Prostate gland (tissue), 2 donors: ENCODE data around the gene ARRB1. TPM values are rescaled to one million over a fixed set of nuclear protein-coding genes. Genes with fewer than 3 reads are reported as not detected.

Source experiments
- DNase-seq: peaks from one replicate; pipeline ENCODE4 v3.0.0-alpha.2; 2019; ENCODE audit warnings: low spot score
- H3K27ac ChIP-seq, 2 donors: fragments of 200-600 bp; sonication (generic); 2 replicates each; pipeline ENCODE4 v1.5.1; 2017 to 2019
- H3K27me3 ChIP-seq: fragments of 200-600 bp; sonication (generic); replicated peaks from 2 replicates; pipeline ENCODE4 v1.5.1; 2019; ENCODE audit not compliant: insufficient read depth
- H3K36me3 ChIP-seq, 2 donors: fragments of 200-600 bp; sonication (generic); 1 replicate in 1 of 2; 2 replicates in 1 of 2; pipeline versions ENCODE4 v1.5.1 to v1.8.1; 2017 to 2019
- H3K4me1 ChIP-seq: fragments of 200-600 bp; sonication (generic); replicated peaks from 2 replicates; pipeline ENCODE4 v1.5.1; 2019
- H3K4me3 ChIP-seq, 2 donors: fragments of 200-600 bp; sonication (generic); 2 replicates each; pipeline ENCODE4 v1.5.1; 2017 to 2019
- H3K9me3 ChIP-seq: fragments of 200-600 bp; sonication (generic); 2 replicates; pipeline ENCODE4 v1.5.1; 2017
- POLR2A ChIP-seq: fragments of 450-650 bp; IDR thresholded peaks from one replicate; pipeline ENCODE4 v1.6.1; 2016; ENCODE audit warnings: antibody characterized with exemption, mild to moderate bottlenecking
- POLR2AphosphoS5 ChIP-seq: sonication (generic); formaldehyde crosslinking; IDR thresholded peaks from one replicate; pipeline ENCODE4 v1.6.1; 2017; ENCODE audit warnings: antibody characterized with exemption
- WGBS: methylation state at CpG from one replicate; pipeline ENCODE4 v1.1.5; 2018; 5-methylcytosine and 5-hydroxymethylcytosine counted together
- intact Hi-C: fragments of 100-400 bp; cut with DNase I; formaldehyde crosslinking; loops from one replicate; pipeline ENCODE4 v1.14.2; 2022
- total RNA-seq, 2 donors: library from RNA; depleted of rRNA; stranded (reverse); fragments of >200 nt; gene quantifications; one replicate each; pipeline ENCODE4 v1.1.0, GENCODE V29; 2016
- TF ChIP-seq, protein P1 (sequence below), 4 experiments: fragments of 200-600 bp in 2 of 4; fragments of 450-650 bp in 2 of 4; sonication (generic) in 2 of 4; IDR thresholded peaks; 1 replicate in 3 of 4; 2 replicates in 1 of 4; pipeline ENCODE4 v1.5.1; 2016 to 2019; ENCODE audit warnings: antibody characterized with exemption in 4 of 4, mild to moderate bottlenecking in 2 of 4, moderate library complexity in 2 of 4

The ARRB1 gene
- total RNA-seq, 2 donors from 2014 or later: 31.9 to 64.7 TPM

DNA sequence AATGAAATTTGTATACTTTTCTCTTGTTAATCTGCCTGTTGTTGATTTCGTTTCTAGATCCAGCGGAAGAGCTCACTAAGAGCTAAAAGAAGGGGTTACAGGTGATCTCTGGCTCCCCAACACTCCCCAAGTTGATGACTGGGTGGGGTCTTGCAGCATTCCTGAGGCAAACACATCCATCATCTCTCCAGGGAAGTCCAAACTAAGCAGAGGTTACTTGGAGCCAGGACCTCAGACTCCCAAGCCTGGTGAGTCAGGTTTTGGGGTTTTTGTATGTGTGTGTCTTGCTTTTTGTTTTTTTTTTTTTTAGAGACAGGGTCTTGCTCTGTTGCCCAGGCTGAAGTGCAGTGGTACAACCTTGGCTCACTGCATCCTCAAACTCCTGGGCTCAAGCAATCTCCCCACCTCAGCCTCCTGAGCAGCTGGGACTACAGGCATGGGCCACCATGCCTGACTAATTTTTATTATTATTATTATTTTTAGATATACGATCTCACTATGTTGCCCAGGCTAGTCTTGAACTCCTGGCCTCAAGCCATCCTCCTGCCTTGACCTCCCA is 36.4 kb upstream of the ARRB1 start:
- TF ChIP-seq POLR2A (no peak), POLR2AphosphoS5 (no peak)
- TF ChIP-seq, protein P1, sequence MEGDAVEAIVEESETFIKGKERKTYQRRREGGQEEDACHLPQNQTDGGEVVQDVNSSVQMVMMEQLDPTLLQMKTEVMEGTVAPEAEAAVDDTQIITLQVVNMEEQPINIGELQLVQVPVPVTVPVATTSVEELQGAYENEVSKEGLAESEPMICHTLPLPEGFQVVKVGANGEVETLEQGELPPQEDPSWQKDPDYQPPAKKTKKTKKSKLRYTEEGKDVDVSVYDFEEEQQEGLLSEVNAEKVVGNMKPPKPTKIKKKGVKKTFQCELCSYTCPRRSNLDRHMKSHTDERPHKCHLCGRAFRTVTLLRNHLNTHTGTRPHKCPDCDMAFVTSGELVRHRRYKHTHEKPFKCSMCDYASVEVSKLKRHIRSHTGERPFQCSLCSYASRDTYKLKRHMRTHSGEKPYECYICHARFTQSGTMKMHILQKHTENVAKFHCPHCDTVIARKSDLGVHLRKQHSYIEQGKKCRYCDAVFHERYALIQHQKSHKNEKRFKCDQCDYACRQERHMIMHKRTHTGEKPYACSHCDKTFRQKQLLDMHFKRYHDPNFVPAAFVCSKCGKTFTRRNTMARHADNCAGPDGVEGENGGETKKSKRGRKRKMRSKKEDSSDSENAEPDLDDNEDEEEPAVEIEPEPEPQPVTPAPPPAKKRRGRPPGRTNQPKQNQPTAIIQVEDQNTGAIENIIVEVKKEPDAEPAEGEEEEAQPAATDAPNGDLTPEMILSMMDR (IDR thresholded peaks at IDR 0.05): no peak
- H3K9me3 ChIP-seq: no peaks in the 10 kb centered on the region
- no peak overlapping the region for H3K27ac ChIP-seq
- no peak overlapping the region for H3K4me3 ChIP-seq
- no peaks in the 10 kb centered on the region for H3K4me1 ChIP-seq
- no peaks in the 10 kb centered on the region for H3K36me3 ChIP-seq
- intact Hi-C loops: loop anchor here (5.0 kb wide), 1 partner anchor 144 kb away; no protein-coding TSS in a partner anchor
- DNase-seq: no peak
- 67% methylated on average over 3 of the region's 3 CpGs for WGBS
- no peaks in the 10 kb centered on the region for H3K27me3 ChIP-seq

DNA sequence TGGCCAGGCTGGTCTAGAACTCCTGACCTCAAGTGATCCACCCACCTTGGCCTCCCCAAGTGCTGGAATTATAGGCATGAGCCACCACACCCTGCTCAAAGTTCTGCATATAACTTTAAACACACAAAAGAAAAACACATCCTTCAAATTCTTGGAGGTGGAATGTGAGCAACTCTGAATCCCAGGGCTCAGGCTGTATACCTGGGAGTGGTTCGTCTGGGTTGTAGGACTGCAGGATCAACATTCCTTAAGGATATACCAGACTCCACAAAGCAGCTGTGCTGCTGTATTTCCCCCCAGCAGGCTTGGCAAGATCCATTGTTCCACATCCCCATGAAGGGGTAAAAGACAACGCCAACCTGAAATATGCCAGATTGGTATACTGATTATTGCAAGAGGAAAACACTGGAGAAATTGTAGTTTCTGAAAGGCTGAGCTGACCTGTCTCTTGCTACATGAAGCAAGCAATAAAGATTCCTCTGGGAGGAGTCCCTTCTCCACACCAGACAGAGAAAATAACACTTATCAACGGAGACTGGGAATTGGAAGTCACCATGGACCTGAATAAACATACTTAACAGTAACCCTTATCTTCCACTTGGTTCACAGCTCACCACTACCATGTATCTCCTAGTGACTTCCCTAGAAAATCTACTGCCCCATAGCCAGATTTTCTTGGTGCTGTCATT is 35.6 kb upstream of the ARRB1 start:
- no peaks in the 10 kb centered on the region for H3K4me1 ChIP-seq
- no peak for TF ChIP-seq POLR2AphosphoS5
- TF ChIP-seq, protein P1 (IDR thresholded peaks at IDR 0.05): no peak
- TF ChIP-seq POLR2A: no peak
- WGBS: 33% methylated on average over 3 of the region's 3 CpGs
- no peaks in the 10 kb centered on the region for H3K36me3 ChIP-seq
- H3K4me3 ChIP-seq: no peak overlapping the region
- intact Hi-C loops: loop anchor here (5.0 kb wide), 1 partner anchor 145 kb away; no protein-coding TSS in a partner anchor
- H3K27ac ChIP-seq: no peak overlapping the region
- no peaks in the 10 kb centered on the region for H3K9me3 ChIP-seq
- H3K27me3 ChIP-seq: no peaks in the 10 kb centered on the region
- DNase-seq: no peak

DNA sequence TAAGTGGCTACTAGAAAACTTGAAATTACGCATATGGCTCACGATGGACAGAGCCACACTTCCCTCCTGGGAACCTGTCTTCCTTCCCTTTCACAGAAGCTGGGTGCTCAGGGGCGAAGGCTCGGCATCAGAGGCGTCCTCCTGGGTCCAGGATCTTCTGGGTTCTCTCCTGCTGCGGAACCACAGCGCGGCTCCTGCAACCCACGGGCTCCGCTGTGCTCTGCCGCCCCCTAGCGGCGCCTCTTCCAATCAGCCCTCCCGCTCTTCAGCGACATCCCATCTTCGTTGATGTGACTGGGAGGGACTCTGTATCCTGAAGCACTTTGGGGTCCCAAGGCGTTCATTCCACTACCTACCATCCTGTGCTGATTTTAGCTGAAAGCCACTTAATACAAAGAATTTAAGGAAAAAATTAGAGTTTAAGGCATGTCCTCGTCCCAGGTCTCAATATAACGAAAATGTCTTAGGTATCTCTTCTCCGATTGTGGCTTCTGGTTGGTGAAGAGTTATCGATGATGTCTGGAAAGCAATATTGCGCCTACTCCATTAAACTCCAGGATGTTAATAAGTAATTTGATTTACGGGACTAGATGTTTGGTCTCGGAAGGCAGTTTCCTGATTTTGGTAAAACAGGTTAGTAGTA is 33.1 kb upstream of the ARRB1 start:
- Histone ChIP-seq H3K27ac (no peak overlapping the region), H3K36me3 (no peaks in the 10 kb centered on the region), H3K4me3 (no peak overlapping the region), H3K9me3 (no peaks in the 10 kb centered on the region), H3K4me1 (no peaks in the 10 kb centered on the region), H3K27me3 (no peaks in the 10 kb centered on the region)
- WGBS: 22% methylated on average over 24 of the region's 24 CpGs
- TF ChIP-seq POLR2A: no peak
- peak; percentile 50 for TF ChIP-seq POLR2AphosphoS5
- TF ChIP-seq, protein P1 (IDR thresholded peaks at IDR 0.05): peak; percentile 92 to 99 (median 97)
- peak; percentile 67 for DNase-seq
- intact Hi-C loops: loop anchor here (1.0 to 5.0 kb wide), 3 partner anchors 56 to 148 kb away; no protein-coding TSS in a partner anchor

DNA sequence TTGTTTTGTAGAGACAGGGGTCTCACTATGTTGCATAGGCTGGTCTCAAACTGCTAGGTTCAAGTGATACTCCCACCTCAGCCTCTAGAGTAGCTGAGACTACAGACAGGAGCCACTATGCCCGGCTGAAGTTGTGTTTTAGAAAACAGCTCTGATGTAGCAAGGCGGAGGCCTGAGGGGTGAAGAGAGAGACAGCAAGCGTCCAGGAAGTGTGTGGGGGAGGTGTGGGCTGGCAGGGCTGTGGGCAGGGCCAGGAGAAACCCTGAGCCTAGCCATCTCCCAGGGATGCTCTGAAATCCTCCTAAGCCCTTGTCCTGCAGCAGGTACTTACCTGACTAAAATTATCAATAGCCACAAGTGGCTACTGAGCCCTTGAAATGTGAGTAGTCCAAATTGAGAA is 31.8 kb upstream of the ARRB1 start:
- Histone ChIP-seq H3K27me3 (no peaks in the 10 kb centered on the region), H3K27ac (no peak overlapping the region), H3K4me1 (no peaks in the 10 kb centered on the region), H3K36me3 (no peaks in the 10 kb centered on the region), H3K9me3 (no peaks in the 10 kb centered on the region), H3K4me3 (no peak overlapping the region)
- TF ChIP-seq, protein P1 (IDR thresholded peaks at IDR 0.05): no peak
- TF ChIP-seq POLR2A: no peak
- TF ChIP-seq POLR2AphosphoS5: no peak
- no peak for DNase-seq
- intact Hi-C loops: no loop called here
- WGBS: 84% methylated on average over 3 of the region's 3 CpGs
